NT2/D1 (cell line): Measurements from ENCODE around the gene ARRB1.

Source experiments
- YY1 ChIP-seq: IDR thresholded peaks from 2 replicates; pipeline ENCODE4 v1.6.1; 2011; ENCODE audit not compliant: insufficient read length, insufficient read depth
- ZNF274 ChIP-seq: IDR thresholded peaks from 2 replicates; pipeline ENCODE4 v1.6.1; 2011; ENCODE audit warnings: mild to moderate bottlenecking, low read depth, low read length

DNA sequence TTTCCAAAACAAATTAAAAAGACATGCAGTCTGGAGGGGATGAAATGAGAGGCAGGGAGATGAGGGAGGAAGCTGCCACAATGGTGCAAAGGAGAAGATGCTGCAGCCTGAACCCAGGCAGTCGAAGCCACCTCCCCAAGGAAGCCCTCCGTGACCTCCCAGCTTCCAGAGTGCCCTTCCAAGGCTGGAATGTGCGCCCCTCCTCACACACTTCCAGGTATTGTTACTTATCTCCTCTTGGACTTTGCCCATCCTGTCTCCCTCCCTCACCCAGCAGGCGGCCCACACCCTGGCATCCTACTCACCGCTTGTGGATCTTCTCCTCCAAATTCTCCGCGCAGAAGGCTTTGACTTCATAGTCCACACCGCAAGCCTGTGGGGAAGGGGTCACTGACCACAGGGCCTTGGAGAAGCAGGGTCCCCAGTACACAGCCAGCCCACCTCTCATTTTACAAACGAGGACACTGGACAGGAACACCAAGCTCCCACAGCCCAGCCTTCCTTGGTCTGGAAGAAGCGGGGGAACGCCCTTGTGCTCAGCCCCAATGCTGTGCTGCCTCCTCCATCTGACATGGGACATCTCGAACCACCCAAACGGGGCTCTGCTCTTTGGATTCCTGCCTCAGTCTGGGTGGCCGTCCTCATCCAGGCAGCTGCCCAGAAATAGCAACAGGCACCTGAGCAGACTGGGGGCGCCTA, 70.5 kb downstream of the ARRB1 start:
- no peak for TF ChIP-seq ZNF274
- TF ChIP-seq YY1, result no peak
